ENCODE measurements around the gene OPN3. TPM values are rescaled to one million over a fixed set of nuclear protein-coding genes. Genes with fewer than 3 reads are reported as not detected.

Gene OPN3
- total and polyA plus RNA-seq, 9 of the 15 experiments (the other 6 are each of a cell fraction or from before 2014, with no cell fraction given) = 4.2 to 34.6 (median 17.0) TPM

- TF ChIP-seq, protein P1, sequence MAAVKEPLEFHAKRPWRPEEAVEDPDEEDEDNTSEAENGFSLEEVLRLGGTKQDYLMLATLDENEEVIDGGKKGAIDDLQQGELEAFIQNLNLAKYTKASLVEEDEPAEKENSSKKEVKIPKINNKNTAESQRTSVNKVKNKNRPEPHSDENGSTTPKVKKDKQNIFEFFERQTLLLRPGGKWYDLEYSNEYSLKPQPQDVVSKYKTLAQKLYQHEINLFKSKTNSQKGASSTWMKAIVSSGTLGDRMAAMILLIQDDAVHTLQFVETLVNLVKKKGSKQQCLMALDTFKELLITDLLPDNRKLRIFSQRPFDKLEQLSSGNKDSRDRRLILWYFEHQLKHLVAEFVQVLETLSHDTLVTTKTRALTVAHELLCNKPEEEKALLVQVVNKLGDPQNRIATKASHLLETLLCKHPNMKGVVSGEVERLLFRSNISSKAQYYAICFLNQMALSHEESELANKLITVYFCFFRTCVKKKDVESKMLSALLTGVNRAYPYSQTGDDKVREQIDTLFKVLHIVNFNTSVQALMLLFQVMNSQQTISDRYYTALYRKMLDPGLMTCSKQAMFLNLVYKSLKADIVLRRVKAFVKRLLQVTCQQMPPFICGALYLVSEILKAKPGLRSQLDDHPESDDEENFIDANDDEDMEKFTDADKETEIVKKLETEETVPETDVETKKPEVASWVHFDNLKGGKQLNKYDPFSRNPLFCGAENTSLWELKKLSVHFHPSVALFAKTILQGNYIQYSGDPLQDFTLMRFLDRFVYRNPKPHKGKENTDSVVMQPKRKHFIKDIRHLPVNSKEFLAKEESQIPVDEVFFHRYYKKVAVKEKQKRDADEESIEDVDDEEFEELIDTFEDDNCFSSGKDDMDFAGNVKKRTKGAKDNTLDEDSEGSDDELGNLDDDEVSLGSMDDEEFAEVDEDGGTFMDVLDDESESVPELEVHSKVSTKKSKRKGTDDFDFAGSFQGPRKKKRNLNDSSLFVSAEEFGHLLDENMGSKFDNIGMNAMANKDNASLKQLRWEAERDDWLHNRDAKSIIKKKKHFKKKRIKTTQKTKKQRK (IDR thresholded peaks at IDR 0.05; ENCODE audit: borderline replicate concordance, low read depth, low read length) = no peak
- TF ChIP-seq IRF2 (CRISPR knock-in tag; IDR thresholded peaks at IDR 0.05) (no peak), FOXM1 (IDR thresholded peaks at IDR 0.05; ENCODE audit: low read depth) (0 out of 2 replicates have a peak, but pooled peaks have one; percentile 13), FOXM1 (CRISPR knock-in tag; IDR thresholded peaks at IDR 0.05; ENCODE audit: low read depth) (no peak), CEBPB (tag; IDR thresholded peaks at IDR 0.05) (peak; percentile 11; the same call in 1 of the 2 replicates), GTF2F1 (IDR thresholded peaks at IDR 0.05; ENCODE audit: low read depth, low read length) (no peak), SMARCE1 (IDR thresholded peaks at IDR 0.05) (0 out of 2 replicates have a peak, but pooled peaks have one; percentile 23), CSDE1 (IDR thresholded peaks at IDR 0.05) (no peak), CREM (IDR thresholded peaks at IDR 0.05; ENCODE audit: low read depth) (0 out of 2 replicates have a peak, but pooled peaks have one; percentile 12), NR2C1 (IDR thresholded peaks at IDR 0.05) (no peak), NR2C1 (tag; IDR thresholded peaks at IDR 0.05) (no peak), RFX1 (IDR thresholded peaks at IDR 0.05) (no peak), CHAMP1 (IDR thresholded peaks at IDR 0.05) (peak; percentile 48; the same call in 1 of the 2 replicates), NCOR1 (IDR thresholded peaks at IDR 0.05) (peak; percentile 8; the same call in 1 of the 2 replicates), KDM4B (IDR thresholded peaks at IDR 0.05; ENCODE audit: borderline replicate concordance in 2 of 2, low read depth in 1 of 2) (no peak), JUN (IDR thresholded peaks at IDR 0.05; ENCODE audit: borderline replicate concordance, low read depth, low read length) (peak; percentile 56; the same call in 1 of the 2 replicates), JUN (CRISPR knock-in tag; IDR thresholded peaks at IDR 0.05; ENCODE audit: borderline replicate concordance) (no peak), RBM25 (IDR thresholded peaks at IDR 0.05; ENCODE audit: low read depth, low read length, severe bottlenecking) (no peak)
- TF ChIP-seq, protein P2, sequence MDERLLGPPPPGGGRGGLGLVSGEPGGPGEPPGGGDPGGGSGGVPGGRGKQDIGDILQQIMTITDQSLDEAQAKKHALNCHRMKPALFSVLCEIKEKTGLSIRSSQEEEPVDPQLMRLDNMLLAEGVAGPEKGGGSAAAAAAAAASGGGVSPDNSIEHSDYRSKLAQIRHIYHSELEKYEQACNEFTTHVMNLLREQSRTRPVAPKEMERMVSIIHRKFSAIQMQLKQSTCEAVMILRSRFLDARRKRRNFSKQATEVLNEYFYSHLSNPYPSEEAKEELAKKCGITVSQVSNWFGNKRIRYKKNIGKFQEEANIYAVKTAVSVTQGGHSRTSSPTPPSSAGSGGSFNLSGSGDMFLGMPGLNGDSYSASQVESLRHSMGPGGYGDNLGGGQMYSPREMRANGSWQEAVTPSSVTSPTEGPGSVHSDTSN (CRISPR knock-in tag; IDR thresholded peaks at IDR 0.05; ENCODE audit: low read depth) = no peak
- TF ChIP-seq, protein P2 (tag; conservative IDR thresholded peaks at IDR 0.05; ENCODE audit: low read depth) = peak; percentile 78
- TF ChIP-seq, protein P3, sequence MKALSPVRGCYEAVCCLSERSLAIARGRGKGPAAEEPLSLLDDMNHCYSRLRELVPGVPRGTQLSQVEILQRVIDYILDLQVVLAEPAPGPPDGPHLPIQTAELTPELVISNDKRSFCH (CRISPR knock-in tag; IDR thresholded peaks at IDR 0.05) = no peak
- TF ChIP-seq, protein P3 (tag; IDR thresholded peaks at IDR 0.05) = no peak
Observed at GRCh38 chr1:241688940-241689368, 48.8 kb upstream of the OPN3 start (continued).
